NK-92 (cell line): Measurements from ENCODE around the gene TP53RK.

ENCODE experiments used
- DNase-seq: peaks from one replicate; lab custom pipeline; 2025; ENCODE audit not compliant: unreplicated experiment; lab: John Stamatoyannopoulos, UW

Gene TP53RK

GRCh38 chr20:46640536-46641311 is 48.5 kb downstream of the TP53RK start:
- no peak for DNase-seq

GRCh38 chr20:46640044-46640443 is 49.2 kb downstream of the TP53RK start:
- no peak for DNase-seq

- no peak for DNase-seq
Measured at GRCh38 chr20:46639587-46639986, 49.7 kb downstream of the TP53RK start.

DNA sequence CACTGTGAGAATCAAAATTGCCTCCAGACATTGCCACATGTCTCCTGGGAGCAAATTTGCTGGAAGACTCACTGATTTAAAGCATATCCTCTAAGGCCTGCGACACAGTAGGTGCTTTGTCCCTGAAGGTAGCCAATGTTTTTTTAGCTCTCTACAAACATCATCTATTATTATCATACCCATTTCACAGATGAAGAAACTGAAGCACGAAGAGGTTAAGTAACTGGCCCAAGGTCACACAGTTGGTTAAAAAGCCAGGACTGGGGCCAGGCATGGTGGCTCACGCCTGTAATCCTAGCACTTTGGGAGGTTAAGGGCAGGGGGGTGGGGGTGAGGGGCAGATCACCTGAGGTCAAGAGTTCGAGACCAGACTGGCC is 50.4 kb downstream of the TP53RK start:
- no peak for DNase-seq

- no peak for DNase-seq
Measured at GRCh38 chr20:46638134-46638897, 50.9 kb downstream of the TP53RK start.

GRCh38 chr20:46637427-46638133 is 51.7 kb downstream of the TP53RK start:
- no peak for DNase-seq

DNA sequence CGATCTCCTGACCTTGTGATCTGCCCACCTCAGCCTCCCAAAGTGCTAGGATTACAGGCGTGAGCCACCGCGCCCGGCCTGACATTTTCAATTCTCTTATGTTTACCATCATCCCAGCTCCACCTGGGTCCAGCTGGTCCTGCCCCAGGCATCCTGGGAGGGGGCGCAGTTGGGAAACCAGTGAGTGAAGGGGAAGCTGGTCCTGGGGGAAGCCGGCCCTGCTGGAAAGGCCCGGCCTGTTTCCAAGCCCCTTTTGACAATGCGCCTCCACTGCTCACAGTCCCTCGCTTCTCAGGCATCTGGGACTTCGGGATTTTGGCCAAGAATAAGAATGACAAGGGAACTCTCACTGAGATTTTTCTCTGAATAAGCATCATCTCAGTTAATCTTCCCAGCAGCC is 52.2 kb downstream of the TP53RK start:
- DNase-seq, result no peak

DNA sequence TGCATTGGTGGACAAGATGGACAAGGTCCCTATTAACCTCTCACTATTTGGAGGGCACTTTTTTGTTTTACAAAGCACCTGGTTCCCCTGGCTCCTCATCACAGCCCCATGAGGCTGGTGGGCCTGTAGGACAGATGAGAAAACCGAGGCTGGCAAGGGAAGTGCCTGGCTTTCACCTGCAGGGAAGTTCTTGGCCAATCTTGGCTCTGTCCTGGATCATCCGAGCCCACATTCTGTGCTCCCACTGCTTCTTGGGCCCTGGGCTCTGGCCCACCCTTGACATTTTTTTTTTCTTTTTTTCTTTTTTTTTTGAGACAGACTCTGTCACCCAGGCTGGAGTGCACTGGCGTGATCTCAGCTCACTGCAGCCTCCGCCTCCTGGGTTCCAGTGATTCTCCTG is 52.7 kb downstream of the TP53RK start:
- DNase-seq, result no peak

- no peak for DNase-seq
Measured at GRCh38 chr20:46635514-46636136, 53.6 kb downstream of the TP53RK start.

- no peak for DNase-seq
Measured at GRCh38 chr20:46634528-46634927, 54.7 kb downstream of the TP53RK start.
